ENCODE data around the gene C16orf54.
"Not testable (repeated sequence)": the region's sequence is repeated elsewhere in the genome, so short reads cannot be mapped to it uniquely, and the experiment has no call there.

Gene C16orf54

GRCh38 chr16:29692606-29693005 lies 53.2 kb downstream of the C16orf54 start:
- H3K4me1 ChIP-seq (ENCODE audit: control insufficient read depth, insufficient read depth, low read length); H3K27ac ChIP-seq (ENCODE audit: extremely low read depth, low read depth, low read length); H3K9me3 ChIP-seq (ENCODE audit: control insufficient read depth, insufficient read depth, low read depth, low read length); H3K4me3 ChIP-seq (ENCODE audit: low read depth, low read length); H3K36me3 ChIP-seq (ENCODE audit: control insufficient read depth in 2 of 2, insufficient read depth in 1 of 2, low read length in 2 of 2); POLR2A ChIA-PET: not testable (repeated sequence)
- CTCF ChIA-PET: interaction anchor here (0.6 to 2.0 kb wide), 7 partner anchors 8 to 445 kb away, joined by 3 to 12 read pairs (median 5); partner anchors contain the start of gene QPRT

All from HEK293 (cell line).